IPS-15b (cell line): ENCODE measurements around the gene RGS7.
"Not testable (repeated sequence)": the region's sequence is repeated elsewhere in the genome, so short reads cannot be mapped to it uniquely, and the experiment has no call there.

Experiments used
- H3K27me3 ChIP-seq: one replicate; pipeline ENCODE4 v1.6.1; 2013; ENCODE audit warnings: low read length; ENCODE audit not compliant: control insufficient read depth, insufficient read depth
- H3K36me3 ChIP-seq: one replicate; pipeline ENCODE4 v1.6.1; 2013; ENCODE audit warnings: low read length; ENCODE audit not compliant: control insufficient read depth, insufficient read depth
- H3K4me1 ChIP-seq: one replicate; pipeline ENCODE4 v1.6.1; 2013; ENCODE audit warnings: mild to moderate bottlenecking, low read length; ENCODE audit not compliant: control insufficient read depth, insufficient read depth
- H3K4me3 ChIP-seq: one replicate; pipeline ENCODE4 v1.5.1; 2013; ENCODE audit warnings: low read depth, low read length
- H3K9ac ChIP-seq: one replicate; pipeline ENCODE4 v1.6.1; 2013; ENCODE audit warnings: low read depth, mild to moderate bottlenecking, low read length
- H3K9me3 ChIP-seq: one replicate; pipeline ENCODE4 v1.6.1; 2013; ENCODE audit warnings: mild to moderate bottlenecking, low read length; ENCODE audit not compliant: control insufficient read depth, insufficient read depth

The RGS7 gene

DNA sequence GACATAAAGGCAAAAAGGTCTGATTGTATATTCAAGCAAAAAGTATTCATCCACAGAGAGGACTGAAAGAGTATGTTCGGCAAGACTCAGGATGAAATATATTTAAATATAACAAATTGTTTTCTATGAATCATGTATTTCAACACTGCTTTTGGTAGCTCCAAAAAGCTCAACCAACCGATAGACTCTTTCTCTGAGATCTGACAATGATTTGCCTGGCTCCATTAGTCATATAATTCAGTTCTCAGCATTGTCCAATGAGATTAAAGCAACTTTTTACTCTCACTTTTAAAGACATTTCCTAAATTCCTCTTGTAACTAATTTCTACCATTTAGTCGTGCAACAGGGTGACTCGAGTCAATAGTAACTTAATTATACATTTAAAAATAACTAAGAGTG is 426.0 kb downstream of the RGS7 start:
- H3K9me3 ChIP-seq, result no peaks in the 10 kb centered on the region
- H3K27me3 ChIP-seq, result no peaks in the 10 kb centered on the region
- no peaks in the 10 kb centered on the region for H3K4me1 ChIP-seq
- H3K4me3 ChIP-seq, result no peak overlapping the region
- no peaks in the 10 kb centered on the region for H3K36me3 ChIP-seq
- no peak overlapping the region for H3K9ac ChIP-seq

DNA sequence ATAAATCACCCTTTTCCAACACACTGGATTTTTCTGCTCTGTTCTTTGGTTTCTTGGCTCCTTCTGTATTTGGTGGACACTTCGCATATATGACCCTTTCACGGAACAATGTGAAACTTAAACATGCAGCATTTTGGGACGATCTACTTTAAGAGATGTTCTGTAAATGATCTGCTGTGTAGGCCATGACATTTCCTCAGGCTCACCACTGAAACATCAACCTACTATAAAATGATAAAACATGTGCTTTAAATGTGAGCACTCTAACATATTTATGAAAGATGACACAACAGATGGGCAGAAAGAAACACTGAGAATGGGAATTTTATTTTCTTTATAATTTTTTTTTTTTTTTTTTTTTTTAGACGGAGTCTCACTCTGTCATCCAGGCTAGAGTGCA is 428.7 kb downstream of the RGS7 start:
- no peak overlapping the region for H3K9ac ChIP-seq
- H3K27me3 ChIP-seq, result no peaks in the 10 kb centered on the region
- H3K4me1 ChIP-seq, result no peaks in the 10 kb centered on the region
- H3K9me3 ChIP-seq, result no peaks in the 10 kb centered on the region
- H3K4me3 ChIP-seq, result no peak overlapping the region
- H3K36me3 ChIP-seq, result no peaks in the 10 kb centered on the region

DNA sequence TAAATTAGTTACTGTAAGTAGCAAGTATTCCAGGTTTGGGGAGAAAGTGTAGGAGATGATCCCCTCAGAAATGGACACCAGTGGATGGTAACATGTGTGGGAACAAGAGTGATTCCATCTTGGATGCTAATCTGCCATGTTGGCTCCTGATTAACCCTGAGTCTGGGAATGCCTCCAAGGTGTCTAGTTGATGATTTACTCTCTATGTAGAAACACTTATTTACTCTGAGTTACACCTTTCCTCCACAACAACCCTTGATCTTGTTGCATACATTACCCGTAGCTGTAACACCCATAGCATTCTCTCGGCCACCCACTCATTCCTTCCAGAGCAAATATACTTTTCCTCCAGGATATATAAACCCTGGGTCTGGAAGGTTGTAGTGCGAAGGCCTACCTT is 429.2 kb downstream of the RGS7 start:
- H3K4me3 ChIP-seq, result no peak overlapping the region
- H3K4me1 ChIP-seq, result no peaks in the 10 kb centered on the region
- H3K9ac ChIP-seq, result no peak overlapping the region
- H3K27me3 ChIP-seq, result no peaks in the 10 kb centered on the region
- no peaks in the 10 kb centered on the region for H3K36me3 ChIP-seq
- no peaks in the 10 kb centered on the region for H3K9me3 ChIP-seq

DNA sequence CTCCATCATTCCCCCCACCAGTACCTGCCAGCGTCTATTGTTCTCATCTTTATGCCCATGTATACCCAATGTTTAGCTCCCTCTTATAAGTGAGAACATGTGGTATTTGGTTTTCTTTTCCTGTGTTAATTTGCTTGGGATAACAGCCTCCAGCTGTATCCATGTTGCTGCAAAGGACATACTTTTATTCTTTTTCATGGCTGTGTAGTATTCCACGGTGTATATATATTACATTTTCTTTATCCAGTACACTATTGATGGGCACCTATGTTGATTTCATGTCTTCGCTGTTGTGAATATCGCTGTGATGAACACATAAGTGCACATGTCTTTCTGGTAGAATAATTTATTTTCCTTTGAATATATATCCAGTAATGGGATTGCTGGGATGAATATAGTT is 431.7 kb downstream of the RGS7 start:
- H3K27me3 ChIP-seq, result no peaks in the 10 kb centered on the region
- no peak overlapping the region for H3K4me3 ChIP-seq
- H3K9ac ChIP-seq, result no peak overlapping the region
- H3K9me3 ChIP-seq, result no peaks in the 10 kb centered on the region
- no peaks in the 10 kb centered on the region for H3K4me1 ChIP-seq
- no peaks in the 10 kb centered on the region for H3K36me3 ChIP-seq

DNA sequence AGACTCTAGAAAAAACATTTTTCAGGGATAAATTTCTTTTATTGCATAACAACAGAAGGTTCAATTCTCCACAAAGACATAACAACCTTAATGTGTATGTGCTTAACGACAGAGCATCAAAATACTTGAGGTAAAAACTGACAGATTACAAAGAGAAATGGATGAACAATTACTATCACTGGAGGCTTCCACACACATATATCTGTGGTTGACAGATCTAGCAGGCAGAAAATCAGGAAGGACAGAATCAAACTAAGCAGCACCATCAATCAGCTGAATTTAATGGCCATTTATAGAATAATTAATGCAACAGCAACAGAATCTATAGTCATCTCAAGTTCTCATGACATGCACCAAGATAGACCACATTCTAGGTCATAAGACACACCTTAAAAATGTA is 439.0 kb downstream of the RGS7 start:
- no peaks in the 10 kb centered on the region for H3K36me3 ChIP-seq
- no peak overlapping the region for H3K9ac ChIP-seq
- H3K9me3 ChIP-seq, result no peaks in the 10 kb centered on the region
- no peaks in the 10 kb centered on the region for H3K4me1 ChIP-seq
- H3K4me3 ChIP-seq, result no peak overlapping the region
- H3K27me3 ChIP-seq, result no peaks in the 10 kb centered on the region

DNA sequence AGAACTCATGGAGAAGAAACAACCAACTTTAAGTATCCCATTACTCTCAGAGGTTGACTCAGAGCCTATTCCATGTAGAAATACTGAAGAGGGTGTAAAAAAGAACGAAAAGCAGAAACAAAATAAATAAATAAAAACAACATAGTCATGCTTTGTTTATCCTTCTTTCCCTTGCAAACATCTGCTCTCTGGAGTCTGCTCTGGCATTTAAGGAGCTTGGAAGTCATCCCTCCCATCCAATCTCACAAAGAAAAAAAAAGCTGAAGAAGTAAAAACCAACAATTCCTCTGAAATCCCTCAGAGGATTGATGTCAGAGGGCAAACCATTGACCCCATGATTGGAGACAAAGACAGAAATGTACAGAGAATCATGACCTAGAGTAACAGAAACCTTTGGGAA is 442.5 kb downstream of the RGS7 start:
- H3K9ac ChIP-seq, result no peak overlapping the region
- H3K27me3 ChIP-seq, result no peaks in the 10 kb centered on the region
- H3K9me3 ChIP-seq, result no peaks in the 10 kb centered on the region
- H3K4me1 ChIP-seq, result no peaks in the 10 kb centered on the region
- no peak overlapping the region for H3K4me3 ChIP-seq
- H3K36me3 ChIP-seq, result no peaks in the 10 kb centered on the region

DNA sequence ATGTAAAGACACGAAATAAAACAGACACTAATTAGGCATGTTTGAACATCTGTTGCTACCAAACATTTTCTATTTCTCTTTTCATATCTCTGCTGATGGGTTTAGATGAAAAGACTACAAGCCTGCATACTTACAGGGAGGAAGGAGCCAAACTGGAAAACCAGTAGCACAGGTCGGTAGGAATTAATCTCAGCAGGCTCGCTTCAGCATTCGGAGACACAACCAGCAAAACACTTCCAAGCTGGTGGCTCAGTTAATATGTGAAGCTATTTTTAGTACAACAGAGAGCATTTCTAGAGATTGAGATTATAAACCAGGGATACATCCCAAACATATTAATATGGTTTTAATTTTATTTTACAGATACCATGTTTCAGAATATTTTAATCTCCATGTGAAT is 444.2 kb downstream of the RGS7 start:
- H3K4me1 ChIP-seq, result no peaks in the 10 kb centered on the region
- H3K36me3 ChIP-seq, result no peaks in the 10 kb centered on the region
- H3K4me3 ChIP-seq, result no peak overlapping the region
- H3K9ac ChIP-seq, result no peak overlapping the region
- no peaks in the 10 kb centered on the region for H3K9me3 ChIP-seq
- no peaks in the 10 kb centered on the region for H3K27me3 ChIP-seq

DNA sequence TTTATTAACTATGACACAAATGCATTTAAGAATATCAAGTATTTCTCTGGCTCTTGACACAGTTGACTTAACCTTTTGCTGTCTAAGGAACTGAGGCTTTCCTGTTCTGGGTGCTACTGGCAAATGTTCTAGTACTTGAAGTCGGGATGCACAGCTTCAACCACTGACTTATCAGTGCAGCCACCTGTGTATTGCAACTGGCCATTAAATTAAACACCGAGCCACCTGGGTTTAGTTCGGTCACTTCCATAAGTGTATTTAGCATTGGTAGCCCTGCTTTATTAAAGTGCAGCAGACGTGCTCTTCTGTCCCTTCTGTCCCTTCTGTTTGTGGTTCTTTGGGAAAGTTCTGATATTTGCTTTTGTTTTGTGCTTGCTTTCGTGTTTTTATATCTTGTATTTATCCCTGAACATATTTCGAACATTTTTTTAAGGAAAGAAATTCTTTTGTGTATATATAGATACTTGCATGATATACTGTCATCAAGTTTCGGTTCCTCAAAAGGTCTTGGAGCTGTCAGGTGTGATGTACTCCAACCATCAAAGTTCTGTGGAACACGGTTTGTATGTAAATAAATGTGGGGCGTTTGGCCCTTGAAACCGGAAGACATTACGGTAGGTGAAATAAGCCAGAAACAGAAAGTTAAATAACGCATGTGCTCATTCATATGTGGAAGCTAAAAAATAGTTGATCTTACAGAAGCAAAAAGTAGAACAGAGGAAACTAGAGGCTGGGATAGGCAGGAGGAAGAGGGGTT is 447.1 kb downstream of the RGS7 start:
- Histone ChIP-seq H3K4me3 (no peak overlapping the region), H3K27me3 (no peaks in the 10 kb centered on the region), H3K36me3 (no peaks in the 10 kb centered on the region), H3K9ac (no peak overlapping the region), H3K4me1 (no peaks in the 10 kb centered on the region), H3K9me3 (no peaks in the 10 kb centered on the region)

DNA sequence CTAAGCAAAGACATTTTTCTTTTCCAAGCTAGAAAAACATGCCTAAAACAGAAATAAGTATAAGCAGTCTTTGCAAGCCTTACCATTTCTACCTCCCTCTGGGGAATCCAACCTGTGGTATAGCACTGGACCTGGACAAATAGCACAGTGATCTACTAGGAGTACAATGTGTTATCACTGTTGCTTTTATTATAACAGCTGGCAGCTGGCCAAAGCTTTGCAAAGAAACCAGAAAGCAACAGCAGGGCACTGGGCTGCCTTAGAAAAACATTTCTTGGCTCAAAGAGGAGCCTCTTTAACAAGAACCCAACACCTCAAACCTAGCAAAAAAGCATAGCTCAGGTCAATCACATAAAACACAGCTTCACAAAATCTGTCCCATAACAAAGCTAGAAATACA is 450.5 kb downstream of the RGS7 start:
- H3K4me3 ChIP-seq, result no peak overlapping the region

DNA sequence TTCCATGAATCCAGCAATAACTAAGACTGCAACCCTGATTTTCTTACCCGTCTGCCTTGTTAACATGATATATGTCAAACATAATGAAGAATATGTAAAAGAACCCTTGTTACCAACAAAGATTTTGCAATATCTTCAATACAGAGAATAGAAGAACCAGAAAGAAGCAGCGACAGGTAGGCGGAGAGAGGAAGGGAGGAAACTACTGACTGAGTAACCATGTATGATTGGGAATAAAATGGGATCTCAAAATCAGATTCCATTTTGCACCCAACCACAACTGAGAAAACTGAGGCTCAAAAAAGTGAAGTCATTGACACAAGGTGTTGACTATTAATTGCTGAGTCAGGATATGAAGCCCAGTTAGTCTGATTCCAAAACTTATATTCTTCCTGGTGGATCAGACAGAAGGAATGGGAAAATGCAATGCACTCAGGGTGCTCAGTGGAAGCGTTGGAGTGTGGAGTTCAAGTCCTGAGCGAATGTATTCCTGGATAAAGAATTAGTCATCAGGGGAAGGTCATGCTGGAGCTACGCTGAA is 451.7 kb downstream of the RGS7 start:
- Histone ChIP-seq H3K27me3 (no peaks in the 10 kb centered on the region), H3K4me1 (no peaks in the 10 kb centered on the region), H3K9me3 (no peaks in the 10 kb centered on the region), H3K4me3 (no peak overlapping the region), H3K9ac (no peak overlapping the region), H3K36me3 (no peaks in the 10 kb centered on the region)

More for the DNA sequence above, 450.5 kb downstream of the RGS7 start:
- no peaks in the 10 kb centered on the region for H3K9me3 ChIP-seq
- H3K9ac ChIP-seq, result no peak overlapping the region
- no peaks in the 10 kb centered on the region for H3K4me1 ChIP-seq
- no peaks in the 10 kb centered on the region for H3K36me3 ChIP-seq
- no peaks in the 10 kb centered on the region for H3K27me3 ChIP-seq

DNA sequence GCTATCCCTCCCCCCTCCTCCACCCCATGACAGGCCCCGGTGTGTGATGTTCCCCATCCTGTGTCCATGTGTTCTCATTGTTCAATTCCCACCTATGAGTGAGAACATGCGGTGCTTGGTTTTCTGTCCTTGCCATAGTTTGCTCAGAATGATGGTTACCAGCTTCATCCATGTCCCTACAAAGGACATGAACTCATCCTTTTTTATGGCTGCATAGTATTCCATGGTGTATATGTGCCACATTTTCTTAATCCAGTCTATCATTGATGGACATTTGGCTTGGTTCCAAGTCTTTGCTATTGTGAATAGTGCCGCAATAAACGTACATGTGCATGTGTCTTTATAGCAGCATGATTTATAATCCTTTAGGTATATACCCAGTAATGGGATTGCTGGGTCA is 461.6 kb downstream of the RGS7 start:
- not testable (repeated sequence) for H3K9ac ChIP-seq, H3K4me3 ChIP-seq, H3K4me1 ChIP-seq, H3K36me3 ChIP-seq, H3K27me3 ChIP-seq, H3K9me3 ChIP-seq

DNA sequence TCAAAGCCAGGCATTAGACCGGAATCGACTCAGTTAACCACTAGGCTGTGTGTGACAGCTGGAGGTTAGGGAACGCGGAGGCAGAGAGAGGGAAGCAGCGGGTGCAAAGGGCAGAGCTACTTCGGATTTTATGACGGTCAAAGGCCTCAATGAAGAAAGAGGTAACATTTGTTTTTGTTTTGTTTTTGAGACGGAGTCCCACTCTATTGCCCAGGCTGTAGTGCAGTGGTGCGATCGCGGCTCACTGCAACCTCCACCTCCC is 468.3 kb downstream of the RGS7 start:
- no peaks in the 10 kb centered on the region for H3K36me3 ChIP-seq
- H3K4me1 ChIP-seq, result no peaks in the 10 kb centered on the region
- no peaks in the 10 kb centered on the region for H3K27me3 ChIP-seq
- H3K9ac ChIP-seq, result no peak overlapping the region
- no peaks in the 10 kb centered on the region for H3K9me3 ChIP-seq
- no peak overlapping the region for H3K4me3 ChIP-seq
